GM21786 (cell line): Measurements from ENCODE around the gene ADH1C.

Source experiments
- ATAC-seq: cut with Tn5 transposase; IDR thresholded peaks from one replicate; pipeline ENCODE4 v1.9.1; 2021; ENCODE audit not compliant: unreplicated experiment

The ADH1C gene

GRCh38 chr4:99305638-99306400 lies 46.7 kb downstream of the ADH1C start:
- ATAC-seq = no peak

- ATAC-seq = no peak
Observed at GRCh38 chr4:99301376-99302164, 51.0 kb downstream of the ADH1C start.

- ATAC-seq = no peak
Observed at GRCh38 chr4:99300934-99301333, 51.6 kb downstream of the ADH1C start.

GRCh38 chr4:99293357-99293756 lies 59.2 kb downstream of the ADH1C start:
- no peak for ATAC-seq

- no peak for ATAC-seq
Observed at GRCh38 chr4:99290848-99291786, 61.4 kb downstream of the ADH1C start, which contains the start of gene ADH1A. Gene ADH1A (minus strand): TSS chr4:99290985. CDS start chr4:99290914, 71 bp downstream.
